Measurements from ENCODE around the gene BTBD19.

DNA sequence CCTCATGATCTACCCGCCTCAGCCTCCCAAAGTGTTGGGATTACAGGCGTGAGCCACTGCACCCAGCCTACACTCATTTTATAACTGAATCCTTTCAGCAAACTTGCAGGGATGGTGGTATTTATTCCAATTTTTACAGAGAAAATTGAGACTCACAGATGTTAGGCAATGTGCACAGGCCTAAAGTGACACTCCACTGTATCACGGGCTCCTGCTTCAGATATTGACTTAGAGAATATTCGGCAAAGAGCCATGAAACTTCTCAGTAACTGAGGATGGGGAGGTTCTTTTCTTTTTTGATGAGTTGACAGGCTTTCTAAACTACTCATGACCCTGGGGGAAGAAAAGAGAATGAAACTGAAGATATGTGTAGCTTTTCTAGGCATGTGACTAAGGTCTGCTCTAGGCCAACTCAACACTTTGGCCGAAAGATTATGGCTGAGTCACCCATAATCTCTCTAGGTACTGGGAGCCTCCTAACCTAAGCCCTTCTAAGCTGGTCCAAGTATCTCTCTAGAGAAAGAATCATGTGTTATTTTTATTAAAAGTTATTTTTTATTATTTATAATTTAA lies 54.6 kb downstream of the BTBD19 start:
- TF ChIP-seq SUZ12 (IDR thresholded peaks at IDR 0.05; ENCODE audit: extremely low read depth, insufficient read depth, insufficient read length) = no peak
- no peak for TF ChIP-seq YY1 (IDR thresholded peaks at IDR 0.05; ENCODE audit: insufficient read depth, insufficient read length)
- no peak for TF ChIP-seq ZNF274 (IDR thresholded peaks at IDR 0.05; ENCODE audit: low read depth, low read length)
